ENCODE data around the gene SRCAP.
"Not testable (repeated sequence)": the region's sequence is repeated elsewhere in the genome, so short reads cannot be mapped to it uniquely, and the experiment has no call there.

SRCAP gene

GRCh38 chr16:30664616-30665109, 34.3 kb upstream of the SRCAP start:
- no peak for DNase-seq (ENCODE audit: low spot score)

- no peak for DNase-seq (ENCODE audit: low spot score)
These were observed 33.7 kb upstream of the SRCAP start for GRCh38 chr16:30665155-30665829.

- no peak for DNase-seq (ENCODE audit: low spot score)
These were observed 33.2 kb upstream of the SRCAP start for GRCh38 chr16:30665830-30666190.

- no peak for DNase-seq (ENCODE audit: low spot score)
These were observed 32.3 kb upstream of the SRCAP start for GRCh38 chr16:30666681-30667080.

GRCh38 chr16:30667361-30667905, 31.5 kb upstream of the SRCAP start:
- DNase-seq (ENCODE audit: low spot score) = no peak

- DNase-seq (ENCODE audit: low spot score) = no peak
These were observed 30.6 kb upstream of the SRCAP start for GRCh38 chr16:30668393-30668792.

GRCh38 chr16:30669026-30669902, 29.7 kb upstream of the SRCAP start:
- DNase-seq (ENCODE audit: low spot score) = no peak

GRCh38 chr16:30669903-30670824, 28.8 kb upstream of the SRCAP start:
- DNase-seq (ENCODE audit: low spot score) = no peak

GRCh38 chr16:30675143-30675542, 23.8 kb upstream of the SRCAP start:
- DNase-seq (ENCODE audit: low spot score) = no peak

GRCh38 chr16:30677931-30678585, 20.9 kb upstream of the SRCAP start:
- DNase-seq (ENCODE audit: low spot score) = no peak

- no peak for DNase-seq (ENCODE audit: low spot score)
These were observed 20.4 kb upstream of the SRCAP start for GRCh38 chr16:30678586-30678970.

- DNase-seq (ENCODE audit: low spot score) = no peak
These were observed 18.6 kb upstream of the SRCAP start for GRCh38 chr16:30680326-30680725.

GRCh38 chr16:30688701-30689100, 10.3 kb upstream of the SRCAP start:
- DNase-seq (ENCODE audit: low spot score) = no peak

- no peak for DNase-seq (ENCODE audit: low spot score)
These were observed 7.1 kb upstream of the SRCAP start for GRCh38 chr16:30691907-30692306.

- no peak for DNase-seq (ENCODE audit: low spot score)
These were observed 6.4 kb upstream of the SRCAP start for GRCh38 chr16:30692396-30693064.

GRCh38 chr16:30694926-30695693, 3.9 kb upstream of the SRCAP start:
- DNase-seq (ENCODE audit: low spot score) = no peak

GRCh38 chr16:30696646-30697045, 2.3 kb upstream of the SRCAP start:
- DNase-seq (ENCODE audit: low spot score) = not testable (repeated sequence)

GRCh38 chr16:30697264-30698138, 1.5 kb upstream of the SRCAP start:
- peak; percentile 98 for DNase-seq (ENCODE audit: low spot score)
